Esophagus mucosa (tissue), 1 donor: ENCODE measurements around the gene SUN3. TPM values are rescaled to one million over a fixed set of nuclear protein-coding genes. Genes with fewer than 3 reads are reported as not detected.
"Not testable (repeated sequence)": the region's sequence is repeated elsewhere in the genome, so short reads cannot be mapped to it uniquely, and the experiment has no call there.

ENCODE experiments used
- ATAC-seq: fragments of 200-7000 bp; cut with Tn5 transposase; one replicate; pipeline ENCODE4 v1.9.1; 2020
- total RNA-seq: library from RNA; stranded (reverse); gene quantifications from one replicate; pipeline ENCODE4 v1.2.4, GENCODE V29; 2023
- donor health status: DM: yes; HTN: yes; CAD: no.

SUN3 gene
- total RNA-seq, 1 donor from 2014 or later, result not detected

DNA sequence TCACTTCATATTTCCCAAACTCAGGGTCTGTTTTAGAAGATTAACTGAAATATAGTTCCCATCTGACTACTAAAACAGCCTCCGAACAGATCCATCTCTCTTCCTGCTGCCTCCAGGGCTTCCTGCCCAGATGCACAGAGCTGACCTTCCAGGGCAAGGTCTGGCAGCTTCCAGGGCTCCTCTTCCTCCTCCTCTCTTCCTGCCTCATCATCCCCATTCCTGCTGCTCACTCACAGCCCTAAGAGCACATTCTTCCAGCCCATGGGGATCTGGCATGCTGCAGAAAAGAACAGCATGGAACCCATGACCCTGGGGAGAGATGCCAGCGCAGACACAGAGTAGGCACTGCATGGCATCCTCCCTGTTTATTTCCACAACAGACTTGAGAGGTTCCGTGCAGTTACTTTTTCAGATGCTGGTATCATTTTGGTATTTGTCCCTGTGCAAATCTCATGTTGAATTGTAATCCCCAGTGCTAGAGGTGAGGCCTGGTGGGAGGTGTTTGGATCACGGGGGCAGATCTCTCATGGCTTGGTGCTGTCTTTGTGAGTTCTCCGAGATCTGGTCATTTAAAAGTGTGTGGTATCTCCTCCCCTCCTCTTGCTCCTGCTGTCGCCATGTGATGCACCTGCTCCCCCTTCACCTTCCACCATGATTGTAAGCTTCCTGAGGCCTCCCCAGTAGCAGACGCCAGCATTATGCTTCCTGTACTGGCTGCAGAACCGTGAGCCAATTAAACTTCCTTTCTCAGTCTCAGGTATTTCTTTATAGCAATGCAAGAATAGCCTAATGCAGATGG lies 85.0 kb downstream of the SUN3 start:
- ATAC-seq, result no peak

- not testable (repeated sequence) for ATAC-seq
Observed at GRCh38 chr7:47942651-47943050, 86.3 kb downstream of the SUN3 start.

DNA sequence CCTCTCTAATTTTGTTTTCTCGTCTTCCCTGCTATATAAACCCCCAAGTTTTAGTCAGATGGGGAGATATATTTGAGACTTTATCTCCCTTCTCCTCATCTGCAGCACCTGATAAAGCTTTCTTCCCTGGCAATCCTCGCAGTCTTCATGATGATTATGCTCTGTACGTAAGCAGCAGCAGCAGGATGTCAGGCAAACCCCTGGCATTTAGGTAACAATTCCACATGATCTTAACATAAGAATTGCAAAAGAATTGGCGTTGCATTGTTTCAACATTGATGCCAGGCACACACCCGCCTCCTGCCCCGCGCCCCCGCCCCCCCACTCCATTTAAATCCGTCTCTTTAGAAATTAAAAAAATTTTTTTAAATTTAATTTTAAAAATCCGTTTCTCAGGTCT lies 86.8 kb downstream of the SUN3 start:
- no peak for ATAC-seq

GRCh38 chr7:47941136-47941844 lies 87.6 kb downstream of the SUN3 start:
- peak; percentile 35 for ATAC-seq

DNA sequence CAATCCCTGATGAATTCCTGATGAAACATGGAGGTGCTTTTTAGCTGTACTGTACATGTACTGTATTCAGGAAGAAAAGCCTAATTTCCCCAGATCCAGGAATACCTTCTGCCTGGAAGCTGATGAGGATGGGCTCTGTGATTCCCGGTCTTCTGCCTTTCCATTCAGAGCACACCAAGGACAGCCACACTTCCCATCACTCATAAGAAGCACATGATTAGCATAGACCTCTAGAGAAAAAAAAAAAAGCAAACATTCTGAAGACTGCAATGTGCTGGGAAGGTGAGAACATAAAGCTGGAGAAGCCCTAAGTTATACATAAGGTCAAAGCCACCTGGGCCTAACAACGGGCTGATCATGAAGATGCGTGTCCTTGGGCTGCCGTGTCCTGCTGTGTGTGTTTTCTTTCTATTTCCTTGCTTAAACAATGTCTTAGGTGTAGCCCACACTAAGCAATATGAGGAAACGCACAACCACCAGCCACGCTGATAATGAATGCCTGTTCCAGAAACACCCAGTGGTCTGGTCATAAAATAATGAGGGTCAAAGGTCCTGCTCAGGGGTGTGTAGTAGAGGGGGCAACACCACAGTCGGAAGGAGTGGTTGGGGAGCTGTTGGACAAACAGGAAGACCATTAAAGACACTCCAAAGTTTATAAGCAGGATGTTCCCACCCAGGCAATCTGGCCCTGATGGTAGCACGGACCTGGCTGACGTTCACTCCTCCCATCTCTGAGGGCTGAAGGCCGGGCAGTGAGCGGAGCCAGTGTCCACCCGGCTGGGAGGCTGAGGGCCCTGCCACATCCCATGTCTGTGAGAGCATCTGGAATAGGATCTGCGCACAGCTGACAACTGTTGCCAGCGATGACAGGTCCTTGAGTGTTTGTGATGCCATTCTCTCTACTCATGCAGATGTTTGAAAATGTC lies 88.6 kb downstream of the SUN3 start:
- ATAC-seq, result peak; percentile 35

DNA sequence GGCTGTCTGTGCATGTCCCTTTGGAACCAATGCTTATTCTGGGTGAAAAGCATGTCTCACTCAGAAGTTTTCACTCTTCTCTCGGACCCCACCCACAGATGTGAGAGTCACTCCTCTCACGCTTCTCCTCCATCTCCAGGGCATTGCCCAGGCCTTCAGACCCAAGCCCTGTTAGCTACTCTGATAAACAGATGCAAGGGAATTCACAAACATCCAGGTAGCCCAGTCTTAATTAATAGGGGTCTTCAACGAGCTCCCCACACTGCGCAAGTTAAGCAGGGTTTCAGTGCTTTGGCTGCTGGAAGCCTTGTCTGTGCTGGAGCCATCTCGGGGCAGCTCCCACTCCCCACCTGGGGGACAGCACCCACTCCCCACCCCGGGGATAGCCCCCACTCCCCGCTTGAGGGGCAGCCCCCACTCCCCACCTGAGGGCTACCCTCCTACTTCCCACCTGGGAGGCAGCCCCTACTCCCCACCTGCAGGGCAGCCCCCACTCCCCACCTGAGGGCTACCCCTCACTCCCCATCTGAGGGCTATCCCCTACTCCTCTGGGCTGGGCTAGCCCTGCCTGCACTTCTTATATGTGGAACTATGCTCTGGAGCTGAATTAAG lies 89.4 kb downstream of the SUN3 start:
- no peak for ATAC-seq

- no peak for ATAC-seq
Observed at GRCh38 chr7:47938574-47939165, 90.2 kb downstream of the SUN3 start.

DNA sequence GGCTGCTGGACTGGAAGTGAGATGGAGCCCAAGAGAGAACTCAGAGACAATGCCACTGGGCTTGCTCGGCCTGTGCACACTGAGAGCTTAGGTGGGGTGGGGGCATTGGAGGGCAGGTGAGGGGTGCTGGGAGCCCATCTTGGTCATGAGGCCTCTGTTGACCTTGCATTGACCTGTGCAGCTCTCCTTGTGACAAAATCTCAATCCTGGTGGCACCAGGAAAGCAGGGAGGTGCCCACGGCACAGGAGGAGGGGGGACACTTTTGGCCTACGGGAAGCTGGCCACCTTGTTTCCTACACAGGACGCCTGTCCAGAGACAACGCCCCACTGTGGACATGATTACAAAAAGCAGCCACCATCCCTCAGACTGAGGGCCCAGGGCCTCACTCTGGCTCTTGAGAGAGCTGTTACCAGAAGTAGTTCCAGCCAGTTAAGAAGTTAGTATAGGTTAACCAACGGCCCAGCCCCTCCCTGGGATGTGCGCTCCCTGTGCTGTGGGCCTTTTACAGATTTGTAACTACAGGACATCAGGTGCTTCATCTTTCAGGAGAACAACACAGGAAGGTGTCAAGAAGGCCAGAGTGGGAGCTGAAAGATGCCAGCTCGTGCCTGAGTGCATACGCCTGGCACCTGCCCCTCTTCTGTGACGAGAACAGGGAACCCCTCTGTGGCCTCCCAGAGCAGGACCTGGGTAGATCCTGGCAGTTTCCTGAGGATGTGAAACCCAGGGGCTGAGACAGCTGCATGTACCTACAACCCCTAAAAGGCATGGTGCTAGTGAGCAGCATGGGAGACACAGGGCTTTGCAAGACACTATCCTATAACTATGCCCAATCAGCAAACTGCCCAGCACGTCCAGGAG lies 91.0 kb downstream of the SUN3 start:
- ATAC-seq, result peak; percentile 5

Other genes starting within 250 kb of the SUN3 start
- 0.36 TPM for gene PKD1L1, start 80.6 kb downstream of the SUN3 start, total RNA-seq
- 20.0 TPM for gene HUS1, start 49.5 kb downstream of the SUN3 start, total RNA-seq
- 1.00 TPM for gene C7orf57, start 6.4 kb upstream of the SUN3 start, total RNA-seq
- gene UPP1, start 60.2 kb upstream of the SUN3 start, total RNA-seq, result 204 TPM
- 4.3 TPM for gene ABCA13, start 142.4 kb upstream of the SUN3 start, total RNA-seq